ENCODE results near the gene C1orf52.

Gene C1orf52

GRCh38 chr1:85289207-85289847, 29.9 kb upstream of the C1orf52 start:
- H3K9me3 Mint-ChIP-seq, result no peaks in the 10 kb centered on the region
- H3K36me3 Mint-ChIP-seq (ENCODE audit: low read depth), result no peaks in the 10 kb centered on the region
- no peak overlapping the region for H3K27ac Mint-ChIP-seq
- H3K4me3 Mint-ChIP-seq, result no peak overlapping the region
- peaks cover 14% of the 10 kb centered on the region for H3K4me1 Mint-ChIP-seq (ENCODE audit: low read depth)
- H3K27me3 Mint-ChIP-seq, result peaks cover 15% of the 10 kb centered on the region

- Mint-ChIP-seq H3K27me3 (peaks cover 11% of the 10 kb centered on the region), H3K9me3 (no peaks in the 10 kb centered on the region), H3K36me3 (ENCODE audit: low read depth) (no peaks in the 10 kb centered on the region), H3K4me3 (no peak overlapping the region), H3K4me1 (ENCODE audit: low read depth) (peaks cover 6% of the 10 kb centered on the region), H3K27ac (no peak overlapping the region)
These were observed 24.7 kb upstream of the C1orf52 start for GRCh38 chr1:85284202-85284601.

GRCh38 chr1:85283475-85284199, 24.2 kb upstream of the C1orf52 start:
- Mint-ChIP-seq H3K36me3 (ENCODE audit: low read depth) (no peaks in the 10 kb centered on the region), H3K27me3 (peaks cover 11% of the 10 kb centered on the region), H3K27ac (no peak overlapping the region)

GRCh38 chr1:85282424-85282823, 23.0 kb upstream of the C1orf52 start:
- Mint-ChIP-seq H3K27me3 (peaks cover 11% of the 10 kb centered on the region), H3K36me3 (ENCODE audit: low read depth) (no peaks in the 10 kb centered on the region), H3K27ac (no peak overlapping the region), H3K9me3 (no peaks in the 10 kb centered on the region), H3K4me1 (ENCODE audit: low read depth) (peaks cover 14% of the 10 kb centered on the region), H3K4me3 (no peak overlapping the region)

More at GRCh38 chr1:85283475-85284199, 24.2 kb upstream of the C1orf52 start:
- Mint-ChIP-seq H3K4me1 (ENCODE audit: low read depth) (peaks cover 12% of the 10 kb centered on the region), H3K4me3 (no peak overlapping the region), H3K9me3 (no peaks in the 10 kb centered on the region)

- Mint-ChIP-seq H3K4me1 (ENCODE audit: low read depth) (peaks cover 18% of the 10 kb centered on the region), H3K27ac (no peak overlapping the region), H3K36me3 (ENCODE audit: low read depth) (no peaks in the 10 kb centered on the region), H3K27me3 (peaks cover 11% of the 10 kb centered on the region), H3K4me3 (no peak overlapping the region), H3K9me3 (no peaks in the 10 kb centered on the region)
These were observed 21.2 kb upstream of the C1orf52 start for GRCh38 chr1:85280636-85281035.

- Mint-ChIP-seq H3K36me3 (ENCODE audit: low read depth) (peaks cover 9% of the 10 kb centered on the region), H3K27ac (no peak overlapping the region), H3K9me3 (no peaks in the 10 kb centered on the region), H3K4me1 (ENCODE audit: low read depth) (peaks cover 28% of the 10 kb centered on the region), H3K27me3 (peaks cover 11% of the 10 kb centered on the region), H3K4me3 (no peak overlapping the region)
These were observed 20.1 kb upstream of the C1orf52 start for GRCh38 chr1:85279458-85280080.

- H3K4me1 Mint-ChIP-seq (ENCODE audit: low read depth), result peaks cover 35% of the 10 kb centered on the region
- peaks cover 11% of the 10 kb centered on the region for H3K27me3 Mint-ChIP-seq
- H3K27ac Mint-ChIP-seq, result no peak overlapping the region
- H3K36me3 Mint-ChIP-seq (ENCODE audit: low read depth), result peaks cover 13% of the 10 kb centered on the region
- no peak overlapping the region for H3K4me3 Mint-ChIP-seq
- H3K9me3 Mint-ChIP-seq, result no peaks in the 10 kb centered on the region
These were observed 19.4 kb upstream of the C1orf52 start for GRCh38 chr1:85278853-85279314.

GRCh38 chr1:85277802-85278201, 18.3 kb upstream of the C1orf52 start:
- Mint-ChIP-seq H3K4me3 (peak overlapping the region; percentile 14), H3K4me1 (ENCODE audit: low read depth) (peaks cover 46% of the 10 kb centered on the region), H3K27ac (no peak overlapping the region), H3K27me3 (peaks cover 11% of the 10 kb centered on the region), H3K9me3 (no peaks in the 10 kb centered on the region), H3K36me3 (ENCODE audit: low read depth) (peaks cover 24% of the 10 kb centered on the region)

GRCh38 chr1:85276978-85277639, 17.6 kb upstream of the C1orf52 start:
- peaks cover 50% of the 10 kb centered on the region for H3K4me1 Mint-ChIP-seq (ENCODE audit: low read depth)

GRCh38 chr1:85276215-85276977, 16.9 kb upstream of the C1orf52 start, which contains the start of gene BCL10:
BCL10 (minus strand) TSS chr1:85276632; CDS start chr1:85276352, 280 bp downstream.
- Mint-ChIP-seq H3K27me3 (peaks cover 5% of the 10 kb centered on the region), H3K4me3 (peak within 1 kb of the TSS; percentile 89), H3K27ac (peak within 1 kb of the TSS; percentile 88), H3K9me3 (no peaks in the 10 kb centered on the region), H3K36me3 (ENCODE audit: low read depth) (peaks cover 34% of the 10 kb centered on the region), H3K4me1 (ENCODE audit: low read depth) (peaks cover 55% of the 10 kb centered on the region)

More at GRCh38 chr1:85276978-85277639, 17.6 kb upstream of the C1orf52 start:
- H3K9me3 Mint-ChIP-seq, result no peaks in the 10 kb centered on the region
- peaks cover 27% of the 10 kb centered on the region for H3K36me3 Mint-ChIP-seq (ENCODE audit: low read depth)
- H3K27ac Mint-ChIP-seq, result peak overlapping the region; percentile 65
- H3K27me3 Mint-ChIP-seq, result peaks cover 9% of the 10 kb centered on the region
- H3K4me3 Mint-ChIP-seq, result peak overlapping the region; percentile 89

- no peaks in the 10 kb centered on the region for H3K9me3 Mint-ChIP-seq
- H3K27ac Mint-ChIP-seq, result peak overlapping the region; percentile 88
- H3K4me1 Mint-ChIP-seq (ENCODE audit: low read depth), result peaks cover 60% of the 10 kb centered on the region
- H3K4me3 Mint-ChIP-seq, result peak overlapping the region; percentile 89
- H3K27me3 Mint-ChIP-seq, result peaks cover 5% of the 10 kb centered on the region
- peaks cover 41% of the 10 kb centered on the region for H3K36me3 Mint-ChIP-seq (ENCODE audit: low read depth)
These were observed 16.3 kb upstream of the C1orf52 start for GRCh38 chr1:85275701-85276214.

GRCh38 chr1:85274969-85275453, 15.5 kb upstream of the C1orf52 start:
- peaks cover 60% of the 10 kb centered on the region for H3K4me1 Mint-ChIP-seq (ENCODE audit: low read depth)
- peaks cover 46% of the 10 kb centered on the region for H3K36me3 Mint-ChIP-seq (ENCODE audit: low read depth)
- H3K27ac Mint-ChIP-seq, result peak overlapping the region; percentile 88
- H3K9me3 Mint-ChIP-seq, result no peaks in the 10 kb centered on the region
- H3K27me3 Mint-ChIP-seq, result no peaks in the 10 kb centered on the region
- peak overlapping the region; percentile 89 for H3K4me3 Mint-ChIP-seq

- H3K4me1 Mint-ChIP-seq (ENCODE audit: low read depth), result peaks cover 50% of the 10 kb centered on the region
- H3K27ac Mint-ChIP-seq, result peak overlapping the region; percentile 37
- H3K9me3 Mint-ChIP-seq, result no peaks in the 10 kb centered on the region
- H3K36me3 Mint-ChIP-seq (ENCODE audit: low read depth), result peaks cover 58% of the 10 kb centered on the region
- H3K27me3 Mint-ChIP-seq, result no peaks in the 10 kb centered on the region
- H3K4me3 Mint-ChIP-seq, result no peak overlapping the region
These were observed 13.9 kb upstream of the C1orf52 start for GRCh38 chr1:85273397-85273796.

Data from stimulated activated naive CD8-positive, alpha-beta T cell treated with anti-CD3 and anti-CD28 coated beads, Interleukin-15, Interleukin-2, amounts not matched to agents 100 ng/mL and 50 ng/mL, for 24 hours (primary cell).